Measurements from ENCODE around the gene ACMSD. TPM values are rescaled to one million over a fixed set of nuclear protein-coding genes. Genes with fewer than 3 reads are reported as not detected.

Gene ACMSD
- total RNA-seq, 2 experiments from 2014 or later: not detected

GRCh38 chr2:134835471-134835870 lies 2.9 kb upstream of the ACMSD start:
- no peak for DNase-seq (ENCODE audit: low spot score)
- Histone ChIP-seq H3K9me2 (ENCODE audit: insufficient read depth, low read length) (no peaks in the 10 kb centered on the region), H3K9me3 (ENCODE audit: low read length) (no peaks in the 10 kb centered on the region), H3K4me3 (ENCODE audit: low read depth, low read length, poor library complexity, severe bottlenecking) (no peak overlapping the region), H2AFZ (ENCODE audit: low read length) (no peak overlapping the region), H3K27ac (ENCODE audit: low read depth, low read length, poor library complexity, severe bottlenecking) (no peak overlapping the region), H3K4me1 (ENCODE audit: insufficient read depth, low read length, poor library complexity, severe bottlenecking) (no peaks in the 10 kb centered on the region), H3K36me3 (ENCODE audit: insufficient read depth, low read length) (no peaks in the 10 kb centered on the region), H4K20me1 (ENCODE audit: insufficient read depth, low read length) (no peaks in the 10 kb centered on the region), H3K4me2 (ENCODE audit: low read length) (no peak overlapping the region), H3K79me2 (ENCODE audit: insufficient read depth, low read depth, low read length) (no peaks in the 10 kb centered on the region)
- TF ChIP-seq EZH2phosphoT487 (IDR thresholded peaks at IDR 0.05; ENCODE audit: borderline replicate concordance, low read depth, low read length) (no peak), CTCF (conservative IDR thresholded peaks at IDR 0.05; ENCODE audit: low read length) (no peak)
- ChIA-PET POLR2A (interaction anchor here (0.6 kb wide), 1 partner anchor 327 kb away, joined by 3 read pairs; no protein-coding TSS in a partner anchor), CTCF (ENCODE audit: unreplicated experiment) (no interaction called here)
- intact Hi-C loops (cut with micrococcal nuclease; ENCODE audit: unreplicated experiment): no loop called here
- BruUV-seq (replicated peaks): no TSS peak

GRCh38 chr2:134836986-134837385 lies 1.4 kb upstream of the ACMSD start:
- TF ChIP-seq CTCF (conservative IDR thresholded peaks at IDR 0.05; ENCODE audit: low read length) (no peak), EZH2phosphoT487 (IDR thresholded peaks at IDR 0.05; ENCODE audit: borderline replicate concordance, low read depth, low read length) (no peak)
- H3K4me1 ChIP-seq (ENCODE audit: insufficient read depth, low read length, poor library complexity, severe bottlenecking): no peaks in the 10 kb centered on the region
- no peak overlapping the region for H3K4me3 ChIP-seq (ENCODE audit: low read depth, low read length, poor library complexity, severe bottlenecking)
- H2AFZ ChIP-seq (ENCODE audit: low read length): no peak overlapping the region
- no peaks in the 10 kb centered on the region for H3K9me3 ChIP-seq (ENCODE audit: low read length)
- H3K9me2 ChIP-seq (ENCODE audit: insufficient read depth, low read length): no peaks in the 10 kb centered on the region
- DNase-seq (ENCODE audit: low spot score): no peak
- H3K36me3 ChIP-seq (ENCODE audit: insufficient read depth, low read length): no peaks in the 10 kb centered on the region
- no peaks in the 10 kb centered on the region for H4K20me1 ChIP-seq (ENCODE audit: insufficient read depth, low read length)
- no peak overlapping the region for H3K4me2 ChIP-seq (ENCODE audit: low read length)
- intact Hi-C loops (cut with micrococcal nuclease; ENCODE audit: unreplicated experiment): no loop called here
- no peak overlapping the region for H3K27ac ChIP-seq (ENCODE audit: low read depth, low read length, poor library complexity, severe bottlenecking)
- H3K79me2 ChIP-seq (ENCODE audit: insufficient read depth, low read depth, low read length): no peaks in the 10 kb centered on the region
- ChIA-PET POLR2A (interaction anchor here (0.8 kb wide), 1 partner anchor 149 kb away, joined by 3 read pairs; no protein-coding TSS in a partner anchor), CTCF (ENCODE audit: unreplicated experiment) (no interaction called here)
- no TSS peak for BruUV-seq (replicated peaks)

- no peaks in the 10 kb centered on the region for H4K20me1 ChIP-seq (ENCODE audit: insufficient read depth, low read length)
- DNase-seq (ENCODE audit: low spot score): no peak
- no TSS peak for BruUV-seq (replicated peaks)
- H2AFZ ChIP-seq (ENCODE audit: low read length): no peak overlapping the region
- intact Hi-C loops (cut with micrococcal nuclease; ENCODE audit: unreplicated experiment): no loop called here
- no peaks in the 10 kb centered on the region for H3K9me3 ChIP-seq (ENCODE audit: low read length)
- POLR2A ChIA-PET: no interaction called here
- no peaks in the 10 kb centered on the region for H3K36me3 ChIP-seq (ENCODE audit: insufficient read depth, low read length)
- CTCF ChIA-PET (ENCODE audit: unreplicated experiment): no interaction called here
- TF ChIP-seq EZH2phosphoT487 (IDR thresholded peaks at IDR 0.05; ENCODE audit: borderline replicate concordance, low read depth, low read length): no peak
- TF ChIP-seq CTCF (conservative IDR thresholded peaks at IDR 0.05; ENCODE audit: low read length): no peak
- H3K4me2 ChIP-seq (ENCODE audit: low read length): no peak overlapping the region
- H3K9me2 ChIP-seq (ENCODE audit: insufficient read depth, low read length): no peaks in the 10 kb centered on the region
- no peak overlapping the region for H3K27ac ChIP-seq (ENCODE audit: low read depth, low read length, poor library complexity, severe bottlenecking)
- H3K4me1 ChIP-seq (ENCODE audit: insufficient read depth, low read length, poor library complexity, severe bottlenecking): no peaks in the 10 kb centered on the region
- no peaks in the 10 kb centered on the region for H3K79me2 ChIP-seq (ENCODE audit: insufficient read depth, low read depth, low read length)
- no peak overlapping the region for H3K4me3 ChIP-seq (ENCODE audit: low read depth, low read length, poor library complexity, severe bottlenecking)
Measured at GRCh38 chr2:134839649-134840048, 1.2 kb downstream of the ACMSD start.

Data from OCI-LY7 (cell line).